ENCODE measurements around the gene ZDHHC5.

ZDHHC5 gene

DNA sequence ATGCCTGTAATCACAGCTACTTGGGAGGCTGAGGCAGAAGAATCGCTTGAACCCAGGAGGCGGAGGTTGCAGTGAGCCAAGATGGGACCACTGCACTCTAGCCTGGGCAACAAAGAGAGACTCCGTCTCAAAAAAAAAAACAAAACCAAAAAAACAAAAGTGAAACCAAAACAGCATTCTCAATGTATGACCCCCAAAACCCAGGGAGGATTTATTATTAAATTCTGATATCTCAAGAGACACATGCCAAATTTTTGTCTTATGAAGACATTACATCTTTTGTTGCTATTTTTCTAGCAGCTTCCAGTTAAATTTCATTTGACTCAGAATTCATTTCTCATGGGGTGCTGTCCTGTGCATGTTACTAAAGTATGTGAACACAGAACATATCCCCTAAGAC lies 15.3 kb upstream of the ZDHHC5 start:
- H3K4me1 ChIP-seq (ENCODE audit: low read length) = peaks cover 26% of the 10 kb centered on the region
- H3K79me2 ChIP-seq (ENCODE audit: low read length) = peaks cover 1% of the 10 kb centered on the region
- no peak overlapping the region for H3K27ac ChIP-seq (ENCODE audit: low read length)
- no peaks in the 10 kb centered on the region for H3K36me3 ChIP-seq (replicated peaks; ENCODE audit: low read depth, low read length)
- TF ChIP-seq EZH2phosphoT487 (IDR thresholded peaks at IDR 0.05; ENCODE audit: low read depth) = no peak
- TF ChIP-seq, protein P1, sequence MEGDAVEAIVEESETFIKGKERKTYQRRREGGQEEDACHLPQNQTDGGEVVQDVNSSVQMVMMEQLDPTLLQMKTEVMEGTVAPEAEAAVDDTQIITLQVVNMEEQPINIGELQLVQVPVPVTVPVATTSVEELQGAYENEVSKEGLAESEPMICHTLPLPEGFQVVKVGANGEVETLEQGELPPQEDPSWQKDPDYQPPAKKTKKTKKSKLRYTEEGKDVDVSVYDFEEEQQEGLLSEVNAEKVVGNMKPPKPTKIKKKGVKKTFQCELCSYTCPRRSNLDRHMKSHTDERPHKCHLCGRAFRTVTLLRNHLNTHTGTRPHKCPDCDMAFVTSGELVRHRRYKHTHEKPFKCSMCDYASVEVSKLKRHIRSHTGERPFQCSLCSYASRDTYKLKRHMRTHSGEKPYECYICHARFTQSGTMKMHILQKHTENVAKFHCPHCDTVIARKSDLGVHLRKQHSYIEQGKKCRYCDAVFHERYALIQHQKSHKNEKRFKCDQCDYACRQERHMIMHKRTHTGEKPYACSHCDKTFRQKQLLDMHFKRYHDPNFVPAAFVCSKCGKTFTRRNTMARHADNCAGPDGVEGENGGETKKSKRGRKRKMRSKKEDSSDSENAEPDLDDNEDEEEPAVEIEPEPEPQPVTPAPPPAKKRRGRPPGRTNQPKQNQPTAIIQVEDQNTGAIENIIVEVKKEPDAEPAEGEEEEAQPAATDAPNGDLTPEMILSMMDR (IDR thresholded peaks at IDR 0.05; ENCODE audit: low read depth, low read length) = no peak
- no peaks in the 10 kb centered on the region for H3K9me3 ChIP-seq (ENCODE audit: insufficient read depth, low read length)
- no peaks in the 10 kb centered on the region for H4K20me1 ChIP-seq (ENCODE audit: insufficient read depth, low read length)
- no peak overlapping the region for H3K4me3 ChIP-seq (ENCODE audit: low read length)
- no peak overlapping the region for H3K9ac ChIP-seq (ENCODE audit: low read length)
- H3K4me2 ChIP-seq (ENCODE audit: low read length) = no peak overlapping the region
- no peak overlapping the region for H2AFZ ChIP-seq (ENCODE audit: low read depth, low read length)
- peaks cover 16% of the 10 kb centered on the region for H3K27me3 ChIP-seq (ENCODE audit: low read depth, low read length)

DNA sequence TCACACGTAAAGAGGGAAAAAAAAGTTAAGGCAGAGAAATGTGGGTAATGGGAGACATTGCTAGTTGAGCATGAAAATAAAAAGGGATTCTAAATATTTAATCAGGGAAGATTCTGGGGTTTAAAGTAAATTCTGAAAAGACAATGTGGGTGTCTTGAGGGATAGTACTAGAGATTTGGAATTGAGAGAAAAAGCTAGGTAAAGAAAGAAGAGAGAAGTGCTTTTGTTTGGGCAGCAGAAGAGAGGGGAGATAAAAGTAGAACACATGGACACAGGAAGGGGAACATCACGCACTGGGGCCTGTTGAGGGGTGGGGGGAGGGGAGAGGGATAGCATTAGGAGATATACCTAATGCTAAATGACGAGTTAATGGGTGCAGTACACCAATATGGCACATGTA lies 14.8 kb upstream of the ZDHHC5 start:
- Histone ChIP-seq H3K79me2 (ENCODE audit: low read length) (peaks cover 6% of the 10 kb centered on the region), H3K27ac (ENCODE audit: low read length) (no peak overlapping the region), H3K4me2 (ENCODE audit: low read length) (no peak overlapping the region), H3K9me3 (ENCODE audit: insufficient read depth, low read length) (no peaks in the 10 kb centered on the region), H2AFZ (ENCODE audit: low read depth, low read length) (no peak overlapping the region), H3K4me1 (ENCODE audit: low read length) (peaks cover 22% of the 10 kb centered on the region), H3K27me3 (ENCODE audit: low read depth, low read length) (peaks cover 11% of the 10 kb centered on the region), H3K36me3 (replicated peaks; ENCODE audit: low read depth, low read length) (no peaks in the 10 kb centered on the region), H3K4me3 (ENCODE audit: low read length) (no peak overlapping the region), H3K9ac (ENCODE audit: low read length) (no peak overlapping the region), H4K20me1 (ENCODE audit: insufficient read depth, low read length) (no peaks in the 10 kb centered on the region)
- TF ChIP-seq, protein P1 (IDR thresholded peaks at IDR 0.05; ENCODE audit: low read depth, low read length) = no peak
- TF ChIP-seq EZH2phosphoT487 (IDR thresholded peaks at IDR 0.05; ENCODE audit: low read depth) = no peak

DNA sequence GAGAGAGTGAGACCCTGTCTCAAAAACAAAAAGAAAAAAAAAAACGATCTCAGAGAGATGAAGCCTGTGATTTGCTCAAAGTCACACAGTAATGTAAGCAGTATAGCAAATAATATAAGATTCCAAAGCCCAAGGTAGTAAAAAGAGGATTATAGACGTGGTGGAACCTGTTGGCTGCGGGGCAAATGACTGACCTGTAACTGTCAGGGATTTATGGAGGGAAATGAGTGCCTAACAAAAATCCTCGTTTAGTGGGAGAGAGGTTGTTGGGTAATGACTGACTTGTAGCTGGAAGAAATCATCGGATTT lies 11.1 kb upstream of the ZDHHC5 start:
- no peak overlapping the region for H3K27ac ChIP-seq (ENCODE audit: low read length)
- TF ChIP-seq EZH2phosphoT487 (IDR thresholded peaks at IDR 0.05; ENCODE audit: low read depth) = no peak
- TF ChIP-seq, protein P1 (IDR thresholded peaks at IDR 0.05; ENCODE audit: low read depth, low read length) = no peak
- peaks cover 22% of the 10 kb centered on the region for H3K79me2 ChIP-seq (ENCODE audit: low read length)
- peaks cover 8% of the 10 kb centered on the region; the same call in 1 of the 2 replicates for H3K4me1 ChIP-seq (ENCODE audit: low read length)
- H3K9ac ChIP-seq (ENCODE audit: low read length) = peak overlapping the region; percentile 65
- H2AFZ ChIP-seq (ENCODE audit: low read depth, low read length) = peak overlapping the region; percentile 91
- no peaks in the 10 kb centered on the region for H3K9me3 ChIP-seq (ENCODE audit: insufficient read depth, low read length)
- peaks cover 23% of the 10 kb centered on the region for H3K36me3 ChIP-seq (replicated peaks; ENCODE audit: low read depth, low read length)
- H3K4me2 ChIP-seq (ENCODE audit: low read length) = peak overlapping the region; percentile 78
- H3K27me3 ChIP-seq (ENCODE audit: low read depth, low read length) = no peaks in the 10 kb centered on the region
- H3K4me3 ChIP-seq (ENCODE audit: low read length) = peak overlapping the region; percentile 90
- H4K20me1 ChIP-seq (ENCODE audit: insufficient read depth, low read length) = no peaks in the 10 kb centered on the region

DNA sequence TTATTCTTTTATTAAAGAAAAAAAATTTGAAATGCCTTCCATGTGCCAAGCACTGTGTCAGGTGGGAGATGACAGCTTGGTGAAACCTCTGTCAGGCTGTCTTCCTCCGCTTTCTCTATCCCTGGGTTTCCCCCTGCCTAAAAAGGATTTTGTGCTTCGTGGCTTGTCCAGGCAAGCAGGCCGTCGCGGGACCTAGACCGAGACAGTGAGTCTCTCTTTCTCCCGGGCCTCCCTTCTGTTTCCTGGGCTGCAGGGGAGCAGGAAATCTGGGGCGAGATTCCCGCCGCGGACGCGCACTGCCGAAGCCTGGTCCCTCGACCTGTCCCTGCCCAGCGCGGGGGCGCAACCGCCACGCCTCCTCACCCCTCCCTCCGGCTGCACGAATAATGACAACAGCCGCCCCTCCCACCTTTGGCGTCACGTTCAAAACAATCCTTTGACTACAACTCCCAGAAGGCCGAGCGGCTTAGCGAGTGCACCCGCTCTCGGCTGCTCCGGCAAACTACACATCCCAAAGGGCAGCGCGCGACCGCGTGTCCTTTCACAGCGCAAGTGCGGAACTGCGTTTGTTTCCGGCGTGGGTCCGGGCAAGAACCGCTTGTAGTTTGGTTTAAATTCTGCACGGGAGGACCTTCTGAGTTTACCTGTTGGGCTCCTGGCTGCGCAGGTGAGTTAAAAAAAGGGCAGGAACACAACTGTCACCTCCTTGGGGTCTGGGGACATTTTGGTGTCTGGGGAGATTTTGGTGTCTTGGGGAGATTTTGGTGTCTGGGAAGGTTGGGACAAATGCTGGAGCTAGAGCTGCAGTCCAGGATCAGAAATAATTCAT lies 10.5 kb upstream of the ZDHHC5 start, which contains the start of gene CLP1:
Gene CLP1, plus strand, starts transcription at position 569 of the 829 bp plus-strand sequence. CDS start 1,715 bp downstream, outside the sequence.
- H3K9ac ChIP-seq (ENCODE audit: low read length) = peak within 1 kb of the TSS; percentile 82
- peaks cover 22% of the 10 kb centered on the region for H3K79me2 ChIP-seq (ENCODE audit: low read length)
- H3K9me3 ChIP-seq (ENCODE audit: insufficient read depth, low read length) = no peaks in the 10 kb centered on the region
- no peak for TF ChIP-seq EZH2phosphoT487 (IDR thresholded peaks at IDR 0.05; ENCODE audit: low read depth)
- TF ChIP-seq, protein P1 (IDR thresholded peaks at IDR 0.05; ENCODE audit: low read depth, low read length) = no peak
- no peaks in the 10 kb centered on the region for H4K20me1 ChIP-seq (ENCODE audit: insufficient read depth, low read length)
- peak within 1 kb of the TSS; percentile 87 for H3K4me2 ChIP-seq (ENCODE audit: low read length)
- H3K36me3 ChIP-seq (replicated peaks; ENCODE audit: low read depth, low read length) = peaks cover 24% of the 10 kb centered on the region
- H3K4me1 ChIP-seq (ENCODE audit: low read length) = peaks cover 8% of the 10 kb centered on the region; the same call in 1 of the 2 replicates
- H3K27me3 ChIP-seq (ENCODE audit: low read depth, low read length) = no peaks in the 10 kb centered on the region
- H2AFZ ChIP-seq (ENCODE audit: low read depth, low read length) = peak within 1 kb of the TSS; percentile 91
- H3K27ac ChIP-seq (ENCODE audit: low read length) = peak within 1 kb of the TSS; percentile 21
- H3K4me3 ChIP-seq (ENCODE audit: low read length) = peak within 1 kb of the TSS; percentile 90

All from OCI-LY3 (cell line).